SHP77 treated with DMSO at 0.1 percent for 48 hours (cell line): Measurements from ENCODE around the gene IQSEC1.

Source experiments
- DNase-seq: peaks from one replicate; lab custom pipeline; 2025; lab: John Stamatoyannopoulos, UW

Gene IQSEC1

GRCh38 chr3:12984023-12984823 is 89.0 kb downstream of the IQSEC1 start:
- peak; percentile 72 for DNase-seq

GRCh38 chr3:12983319-12983718 is 89.9 kb downstream of the IQSEC1 start:
- DNase-seq: no peak

DNA sequence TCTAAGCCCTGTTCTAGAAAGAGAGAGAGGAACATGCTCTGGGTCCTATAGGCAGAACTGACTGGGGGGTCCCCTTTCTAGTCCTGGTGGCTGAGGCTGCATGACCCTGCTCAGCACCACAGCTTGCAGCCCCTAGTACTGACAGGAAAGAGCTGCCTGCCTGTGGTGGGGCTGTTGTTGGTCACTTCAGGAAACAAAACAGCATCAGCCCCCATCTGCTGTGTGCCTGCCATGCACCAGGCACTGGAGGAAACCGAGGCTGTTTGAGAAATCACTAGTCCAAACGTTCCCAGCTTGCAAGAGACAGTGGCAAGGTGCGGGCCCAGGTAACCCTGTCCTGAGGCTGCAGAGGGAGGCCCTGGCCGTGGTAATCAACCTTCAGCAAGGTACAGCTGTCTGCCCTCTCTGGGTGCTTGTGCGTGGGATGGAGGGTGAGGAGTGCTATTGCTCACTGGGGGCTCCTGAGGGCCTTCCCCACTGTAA is 90.6 kb downstream of the IQSEC1 start:
- DNase-seq: no peak

DNA sequence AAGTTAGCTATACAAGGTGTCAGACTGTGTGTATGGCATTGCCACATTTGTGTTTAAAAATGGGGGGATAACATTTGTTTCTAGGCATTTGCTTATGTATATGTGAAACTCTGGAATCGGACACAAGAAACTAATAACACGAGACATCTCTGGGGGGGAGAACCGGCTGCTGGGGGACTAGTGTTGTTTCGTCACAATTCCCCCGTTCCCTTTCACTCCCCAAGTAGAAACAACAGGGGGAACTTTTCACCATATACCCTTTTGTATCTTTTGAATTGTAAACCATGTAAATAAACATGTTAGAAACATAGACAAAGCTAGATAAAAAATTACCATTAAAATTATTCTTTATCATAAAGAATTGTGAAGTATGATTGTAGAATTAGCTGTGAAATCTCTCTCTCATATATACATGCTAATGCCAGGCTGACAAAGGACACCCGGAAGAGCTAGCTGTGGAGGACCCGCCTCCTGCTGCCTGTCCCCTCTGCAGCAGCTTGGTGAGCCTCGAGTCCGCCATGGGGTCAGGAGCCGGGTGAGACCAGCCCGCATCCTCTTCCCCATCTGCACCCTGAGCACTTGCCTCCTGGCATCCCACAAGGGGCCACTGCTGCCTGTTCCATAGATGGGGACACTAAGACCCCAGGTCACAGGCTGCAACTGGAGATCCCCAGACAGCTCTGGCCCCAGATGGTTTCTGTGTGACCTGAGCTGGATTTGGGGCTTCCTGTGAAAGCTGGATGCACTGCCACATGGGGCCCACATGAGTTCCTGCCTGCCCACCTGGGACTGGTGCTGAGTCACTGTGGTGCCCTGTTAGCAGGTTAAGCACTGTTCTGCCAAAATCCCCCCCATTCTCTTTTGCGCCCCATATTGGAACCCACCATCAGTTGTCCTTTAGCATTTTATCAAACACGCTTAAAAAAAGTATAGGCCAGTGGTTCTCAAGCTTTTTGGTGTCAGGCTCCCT is 91.6 kb downstream of the IQSEC1 start:
- no peak for DNase-seq

GRCh38 chr3:12980596-12981290 is 92.5 kb downstream of the IQSEC1 start:
- no peak for DNase-seq

DNA sequence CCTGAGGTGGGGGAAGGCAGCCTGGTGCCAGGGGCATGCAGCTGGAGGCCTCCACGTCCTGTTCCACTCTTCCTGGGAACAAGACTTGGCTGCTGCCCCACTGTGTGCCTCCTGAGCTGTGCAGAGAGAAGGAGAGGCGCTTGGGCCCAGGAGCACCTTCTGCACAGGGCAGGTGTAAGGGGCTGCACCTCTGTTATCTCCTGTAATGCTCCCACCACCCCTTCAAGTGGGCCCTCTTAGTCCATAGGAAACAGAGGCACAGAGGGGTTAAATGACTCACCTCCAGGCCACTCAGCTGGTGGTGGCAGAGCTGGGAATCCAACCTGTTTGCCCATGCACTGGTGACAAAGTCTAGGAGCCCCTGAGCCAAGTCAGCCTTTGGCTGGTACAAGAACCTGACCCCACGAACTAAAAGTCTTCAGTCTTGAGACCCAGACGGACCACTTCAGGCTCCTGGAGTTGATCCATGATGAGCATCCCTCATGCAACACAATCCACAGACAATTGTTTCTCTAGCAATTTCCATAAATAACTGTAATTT is 93.2 kb downstream of the IQSEC1 start:
- no peak for DNase-seq

GRCh38 chr3:12979151-12979946 is 93.9 kb downstream of the IQSEC1 start:
- no peak for DNase-seq

DNA sequence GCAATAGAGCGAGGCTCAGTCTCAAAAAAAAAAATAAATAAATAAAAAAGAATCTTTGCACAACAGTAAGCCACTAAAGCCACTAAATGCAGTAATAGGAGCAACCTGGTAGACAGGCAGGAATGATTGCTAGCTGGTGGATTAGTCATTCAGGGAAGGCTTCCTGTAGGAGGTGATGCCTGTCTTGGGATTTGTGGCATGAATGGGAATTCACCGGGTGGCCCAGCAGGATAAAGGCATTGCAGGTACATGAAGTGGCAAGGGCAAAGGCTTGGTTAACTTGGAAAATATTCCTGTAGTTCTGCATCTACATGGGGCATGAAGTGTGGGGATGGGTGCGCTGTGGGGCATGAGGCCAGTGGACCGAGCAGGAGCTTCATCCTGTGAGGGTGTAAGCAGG is 94.5 kb downstream of the IQSEC1 start:
- DNase-seq: no peak

- DNase-seq: no peak
Measured at GRCh38 chr3:12977117-12977808, 96.0 kb downstream of the IQSEC1 start.

DNA sequence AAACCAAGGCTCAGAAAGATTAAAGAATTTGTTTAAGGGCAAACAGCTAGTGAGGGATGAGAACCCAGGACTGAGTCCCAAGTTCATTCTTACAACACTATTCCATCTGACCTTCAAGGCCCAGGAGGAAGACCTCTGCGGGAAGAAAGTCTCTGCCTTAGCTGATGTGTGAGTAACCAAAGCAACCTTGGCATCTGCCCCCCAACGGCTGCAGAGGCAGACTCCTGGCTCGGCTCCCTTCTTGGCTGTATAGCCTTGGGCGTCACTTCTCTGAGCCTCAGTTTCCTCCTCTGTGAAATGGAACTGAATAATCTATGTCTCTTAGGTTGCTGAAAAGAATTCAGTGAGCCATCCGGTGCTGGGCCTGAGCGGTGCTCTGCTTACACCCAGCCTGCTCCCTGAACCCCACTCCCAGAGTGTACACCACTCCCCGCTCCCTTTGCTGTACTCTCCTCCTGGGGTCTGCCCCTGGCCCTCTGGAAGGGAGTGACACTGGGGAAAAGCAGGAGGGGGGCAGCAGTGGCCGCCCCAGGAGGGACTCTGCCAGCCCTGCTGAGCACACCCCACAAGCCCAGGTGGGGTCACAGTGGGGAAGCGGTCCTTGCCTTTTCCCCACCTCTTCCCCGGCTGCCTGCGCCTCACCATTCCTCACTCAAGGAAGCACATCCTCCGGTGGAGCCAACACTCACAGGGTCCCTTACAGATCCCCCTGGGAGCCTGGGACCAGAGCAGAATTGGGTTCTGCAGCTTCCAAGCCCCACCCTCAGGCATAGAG is 97.3 kb downstream of the IQSEC1 start:
- DNase-seq: no peak

DNA sequence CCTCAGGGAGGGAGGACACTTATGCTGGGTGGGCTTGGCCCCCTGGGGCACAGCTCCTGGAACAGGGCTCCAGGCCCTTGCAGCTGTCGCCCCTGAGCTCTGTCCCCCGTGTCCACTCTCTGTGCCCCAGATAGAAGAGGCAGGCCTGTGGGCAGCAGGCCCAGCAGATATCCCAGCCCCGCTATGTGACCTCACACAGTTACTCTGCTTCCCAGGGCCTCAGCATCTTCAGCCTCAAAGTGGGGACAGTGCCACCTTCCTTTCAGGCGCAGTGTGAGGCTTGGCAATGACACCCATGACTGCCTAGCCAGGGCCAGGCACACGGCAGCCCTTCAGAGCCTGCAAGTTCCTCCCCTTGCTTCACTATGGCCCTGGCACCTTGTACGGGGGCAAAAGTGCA is 98.4 kb downstream of the IQSEC1 start:
- DNase-seq: no peak

GRCh38 chr3:12974334-12974733 is 98.9 kb downstream of the IQSEC1 start:
- no peak for DNase-seq

- DNase-seq: no peak
Measured at GRCh38 chr3:12973827-12974226, 99.4 kb downstream of the IQSEC1 start.

DNA sequence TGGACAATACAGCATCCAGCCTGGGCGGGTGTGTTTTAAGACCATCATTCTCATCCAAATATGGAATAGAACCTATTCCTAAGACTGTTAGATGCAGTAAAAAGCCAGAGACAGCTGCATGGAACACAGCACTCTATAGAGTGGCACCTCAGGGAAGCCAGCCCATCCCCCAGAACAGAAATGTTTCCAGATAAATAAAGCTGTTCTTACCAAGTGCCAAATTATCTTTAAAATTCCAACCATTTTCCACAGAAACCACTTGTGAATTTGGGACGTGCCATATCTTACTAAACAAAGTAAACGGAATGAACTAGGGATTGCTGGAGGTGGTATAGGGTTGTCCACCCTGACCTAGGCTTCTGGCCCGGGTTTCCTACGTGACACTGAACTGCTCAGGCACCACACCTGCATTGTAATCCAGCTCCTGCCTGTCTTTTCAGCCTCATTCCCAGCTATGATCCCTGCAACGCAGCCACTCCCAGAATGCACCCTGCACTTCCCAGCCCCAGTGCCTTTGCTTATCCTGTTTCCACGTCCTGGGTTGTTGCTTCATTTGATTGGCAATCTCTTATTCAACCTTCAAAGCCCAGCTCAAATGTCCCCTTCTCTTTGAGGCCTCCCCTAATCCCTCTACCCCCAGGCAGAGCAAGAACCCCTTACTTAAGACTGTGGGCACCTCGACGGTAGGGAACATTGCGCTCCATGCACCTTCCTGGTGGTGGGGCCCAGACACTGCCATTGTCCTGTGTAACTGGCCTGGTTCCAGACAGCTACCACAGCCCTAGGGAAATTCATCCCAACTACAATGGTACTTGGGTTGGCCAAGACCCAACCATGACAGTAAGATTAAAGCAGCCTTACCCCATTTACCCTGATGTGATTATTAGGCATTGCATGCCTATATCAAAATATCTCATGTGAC is 100.2 kb downstream of the IQSEC1 start:
- no peak for DNase-seq

- DNase-seq: no peak
Measured at GRCh38 chr3:12972043-12972442, 101.2 kb downstream of the IQSEC1 start.

DNA sequence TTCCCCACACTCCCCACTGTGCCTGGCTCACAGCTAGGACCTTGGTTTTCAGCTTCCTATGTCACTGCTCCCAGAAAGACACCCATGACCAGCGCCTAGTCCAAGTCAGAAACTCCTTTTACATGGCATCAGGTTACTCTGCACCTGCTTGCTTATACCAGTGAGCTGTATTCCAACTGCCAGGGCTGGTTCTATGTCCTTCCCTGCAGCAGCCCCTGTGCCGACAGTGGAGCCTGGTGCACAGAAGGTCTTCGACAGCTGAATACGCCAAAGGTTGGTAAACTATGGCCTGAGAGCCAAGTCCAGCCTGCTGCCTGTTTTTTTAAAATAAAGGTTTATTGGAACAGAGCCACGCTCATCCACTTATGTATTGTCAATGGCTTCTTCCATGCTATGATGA is 102.5 kb downstream of the IQSEC1 start:
- DNase-seq: peak; percentile 75

DNA sequence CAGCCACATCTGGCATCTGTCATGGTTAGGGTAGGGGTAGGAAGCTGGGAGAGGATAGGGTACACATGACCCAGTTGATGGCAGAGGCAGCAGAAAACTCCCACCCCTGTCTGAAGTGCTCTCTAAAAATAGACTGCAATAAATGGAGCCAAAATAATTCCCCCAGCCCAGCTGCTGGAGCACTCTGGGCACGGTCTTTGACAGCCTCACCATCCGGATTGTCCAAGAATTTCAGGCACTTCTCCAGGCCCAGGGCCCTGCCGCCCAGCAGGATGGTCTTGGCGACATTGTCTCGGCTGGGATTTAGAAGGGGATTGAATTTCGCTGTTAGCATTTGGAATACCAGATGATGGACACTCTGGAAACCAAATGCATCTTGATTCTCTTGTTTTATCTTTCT is 103.7 kb downstream of the IQSEC1 start:
- DNase-seq: peak; percentile 9

- DNase-seq: no peak
Measured at GRCh38 chr3:12968541-12968940, 104.7 kb downstream of the IQSEC1 start.
